Astrocyte (in vitro differentiated cells and primary cell): ENCODE results near the gene DNAAF8. TPM values are rescaled to one million over a fixed set of nuclear protein-coding genes. Genes with fewer than 3 reads are reported as not detected.
A peak's percentile ranks its signal among the peaks of the same experiment; 100 is the strongest.

Experiments
- DNase-seq: peaks from one replicate; pipeline ENCODE4 v3.0.0-alpha.2; 2010; ENCODE audit warnings: low read depth
- FAIRE-seq: peaks from 2 replicates; lab custom pipeline; 2011; peaks lifted over from hg19 to GRCh38; lab: Jason Lieb, UNC
- H2AFZ ChIP-seq: 2 replicates; pipeline ENCODE4 v1.6.0; 2012; ENCODE audit warnings: low read depth, low read length, inconsistent platforms
- H3K27ac ChIP-seq: 2 replicates; pipeline ENCODE4 v1.5.1; 2011; ENCODE audit warnings: low read depth, low read length, inconsistent platforms
- H3K27me3 ChIP-seq: 2 replicates; pipeline ENCODE4 v1.6.0; 2011; ENCODE audit warnings: low read length, inconsistent platforms; ENCODE audit not compliant: insufficient read depth
- H3K36me3 ChIP-seq: 2 replicates; pipeline ENCODE4 v1.5.1; 2011; ENCODE audit warnings: low read length, inconsistent platforms; ENCODE audit not compliant: insufficient read depth
- H3K4me1 ChIP-seq: 2 replicates; pipeline ENCODE4 v1.5.1; 2011; ENCODE audit warnings: low read length, inconsistent platforms; ENCODE audit not compliant: insufficient read depth
- H3K4me2 ChIP-seq: 2 replicates; pipeline ENCODE4 v1.6.0; 2012; ENCODE audit warnings: low read length, inconsistent platforms
- H3K4me3 ChIP-seq: 2 replicates; pipeline ENCODE4 v1.5.1; 2011; ENCODE audit warnings: low read depth, mild to moderate bottlenecking, low read length, inconsistent platforms; ENCODE audit not compliant: insufficient read depth
- H3K79me2 ChIP-seq: 2 replicates; pipeline ENCODE4 v1.6.0; 2012; ENCODE audit warnings: mild to moderate bottlenecking, low read length, inconsistent platforms; ENCODE audit not compliant: insufficient read depth
- H3K9ac ChIP-seq: 2 replicates; pipeline ENCODE4 v1.6.0; 2012; ENCODE audit warnings: mild to moderate bottlenecking, low read length, inconsistent platforms
- H3K9me3 ChIP-seq: 2 replicates; pipeline ENCODE4 v1.5.1; 2012; ENCODE audit warnings: low read depth, mild to moderate bottlenecking, low read length, inconsistent platforms; ENCODE audit not compliant: insufficient read depth
- H4K20me1 ChIP-seq: 2 replicates; pipeline ENCODE4 v1.6.0; 2012; ENCODE audit warnings: low read length, inconsistent platforms; ENCODE audit not compliant: insufficient read depth
- H3K27ac Mint-ChIP-seq: one replicate; pipeline ENCODE4 v1.8.0; 2021; ENCODE audit warnings: mild to moderate bottlenecking, mixed read lengths; ENCODE audit not compliant: unreplicated experiment
- H3K27me3 Mint-ChIP-seq: one replicate; pipeline ENCODE4 v1.8.0; 2021; ENCODE audit warnings: low read depth, mixed read lengths; ENCODE audit not compliant: unreplicated experiment
- H3K36me3 Mint-ChIP-seq: one replicate; pipeline ENCODE4 v1.8.0; 2021; ENCODE audit warnings: low read depth, mixed read lengths; ENCODE audit not compliant: unreplicated experiment
- H3K4me1 Mint-ChIP-seq: one replicate; pipeline ENCODE4 v1.8.0; 2021; ENCODE audit warnings: low read depth, mixed read lengths; ENCODE audit not compliant: unreplicated experiment
- H3K4me3 Mint-ChIP-seq: one replicate; pipeline ENCODE4 v1.8.0; 2021; ENCODE audit warnings: mild to moderate bottlenecking, moderate library complexity, mixed read lengths; ENCODE audit not compliant: unreplicated experiment
- H3K9me3 Mint-ChIP-seq: one replicate; pipeline ENCODE4 v1.8.0; 2021; ENCODE audit warnings: mild to moderate bottlenecking, mixed read lengths; ENCODE audit not compliant: unreplicated experiment
- CTCF ChIP-seq: IDR thresholded peaks from 2 replicates; pipeline ENCODE4 v1.5.1; 2011; ENCODE audit warnings: low read depth, mild to moderate bottlenecking, inconsistent platforms, low read length, moderate library complexity; ENCODE audit not compliant: insufficient read depth
- EZH2 ChIP-seq: IDR thresholded peaks from 2 replicates; pipeline ENCODE4 v1.6.1; 2012; ENCODE audit warnings: mild to moderate bottlenecking, low read length, inconsistent platforms; ENCODE audit not compliant: insufficient read depth
- total RNA-seq: library from RNA; stranded (reverse); gene quantifications from 2 replicates; pipeline ENCODE4 v1.2.1, GENCODE V29; 2021

The DNAAF8 gene
- total RNA-seq, 1 donor from 2014 or later = 2.7 TPM

DNA sequence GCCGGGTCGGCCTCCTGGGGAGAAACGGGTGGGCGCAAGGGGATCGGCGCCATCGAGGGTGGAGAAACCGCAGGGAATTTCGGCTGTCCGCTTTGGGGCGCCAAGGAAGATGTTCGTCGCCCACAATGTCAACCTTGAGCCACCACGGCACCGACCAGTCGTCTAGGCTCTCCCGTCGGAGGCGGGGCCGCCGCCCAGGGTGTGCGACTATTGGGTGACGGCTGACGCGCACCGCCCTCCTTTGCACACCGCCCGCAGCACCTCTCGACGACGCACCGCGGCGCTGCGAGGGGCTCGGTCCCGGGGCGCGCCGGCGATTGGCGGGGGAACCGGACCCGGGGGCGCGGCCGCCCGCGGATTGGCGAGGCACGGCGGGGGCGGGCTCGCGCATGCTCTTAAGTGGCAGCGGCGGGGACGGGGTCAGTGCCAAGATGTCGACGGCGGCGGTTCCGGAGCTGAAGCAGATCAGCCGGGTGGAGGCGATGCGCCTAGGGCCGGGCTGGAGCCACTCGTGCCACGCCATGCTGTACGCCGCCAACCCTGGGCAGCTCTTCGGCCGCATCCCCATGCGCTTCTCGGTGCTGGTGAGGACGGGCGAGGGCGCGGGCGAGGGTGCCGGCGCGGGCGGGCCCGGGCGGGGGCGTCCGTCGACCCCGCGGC is 40.9 kb upstream of the DNAAF8 start, which contains the start of gene NUDT16L1:
Gene NUDT16L1 (plus strand): TSS at position 267 of the 660 bp plus-strand sequence. CDS start 165 bp downstream, at position 432.
- Mint-ChIP-seq H3K36me3 (peaks cover 3% of the 10 kb centered on the region), H3K4me1 (peaks cover 6% of the 10 kb centered on the region), H3K27ac (peak within 1 kb of the TSS; percentile 93), H3K27me3 (no peaks in the 10 kb centered on the region), H3K4me3 (peak within 1 kb of the TSS; percentile 91), H3K9me3 (no peaks in the 10 kb centered on the region)
- FAIRE-seq (peak; percentile 47), DNase-seq (peak; percentile 85)
- H3K27me3 ChIP-seq = no peaks in the 10 kb centered on the region
- peak within 1 kb of the TSS; percentile 47 for H3K27ac ChIP-seq
- peak within 1 kb of the TSS; percentile 90 for H3K4me2 ChIP-seq
- peak within 1 kb of the TSS; percentile 64 for H2AFZ ChIP-seq
- TF ChIP-seq EZH2 = no peak
- TF ChIP-seq CTCF = no peak
- H3K4me3 ChIP-seq = peak within 1 kb of the TSS; percentile 74
- H4K20me1 ChIP-seq = peaks cover 19% of the 10 kb centered on the region
- H3K4me1 ChIP-seq = peaks cover 10% of the 10 kb centered on the region
- peaks cover 11% of the 10 kb centered on the region for H3K36me3 ChIP-seq
- H3K79me2 ChIP-seq = peaks cover 16% of the 10 kb centered on the region
- H3K9me3 ChIP-seq = no peaks in the 10 kb centered on the region
- H3K9ac ChIP-seq = peak within 1 kb of the TSS; percentile 82

DNA sequence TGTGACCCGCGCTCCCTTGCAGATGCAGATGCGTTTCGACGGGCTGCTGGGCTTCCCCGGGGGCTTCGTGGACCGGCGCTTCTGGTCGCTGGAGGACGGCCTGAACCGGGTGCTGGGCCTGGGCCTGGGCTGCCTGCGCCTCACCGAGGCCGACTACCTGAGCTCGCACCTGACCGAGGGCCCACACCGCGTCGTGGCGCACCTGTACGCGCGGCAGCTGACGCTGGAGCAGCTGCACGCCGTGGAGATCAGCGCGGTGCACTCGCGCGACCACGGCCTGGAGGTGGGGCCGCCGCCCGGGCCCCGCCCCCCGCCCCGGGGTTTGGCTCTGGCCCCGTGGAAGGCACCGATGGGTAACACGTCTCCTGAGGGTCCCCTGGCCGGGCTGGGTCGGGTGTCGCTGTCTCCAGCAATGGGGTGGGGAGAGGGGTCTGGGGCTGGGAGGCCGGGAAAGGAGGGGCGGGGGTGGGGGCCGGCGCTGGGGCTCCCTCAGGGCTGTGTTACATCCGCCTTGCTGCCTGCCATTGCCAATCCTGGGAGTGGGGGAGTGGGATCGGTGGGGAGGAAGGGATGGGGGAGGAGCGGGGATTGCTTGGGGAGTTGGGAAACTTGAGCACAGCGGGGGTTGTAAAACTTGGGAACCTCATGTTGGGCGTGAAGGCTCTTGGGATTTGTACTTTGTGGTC is 40.2 kb upstream of the DNAAF8 start:
- no peaks in the 10 kb centered on the region for H3K9me3 ChIP-seq
- H3K36me3 ChIP-seq = peaks cover 11% of the 10 kb centered on the region
- peak overlapping the region; percentile 91 for H3K4me3 Mint-ChIP-seq
- TF ChIP-seq EZH2 = no peak
- no peak for TF ChIP-seq CTCF
- no peak overlapping the region for H2AFZ ChIP-seq
- no peak for FAIRE-seq
- peak; percentile 37 for DNase-seq
- peaks cover 19% of the 10 kb centered on the region for H4K20me1 ChIP-seq
- H3K27me3 Mint-ChIP-seq = no peaks in the 10 kb centered on the region
- H3K27me3 ChIP-seq = no peaks in the 10 kb centered on the region
- peak overlapping the region; percentile 47 for H3K27ac ChIP-seq
- no peaks in the 10 kb centered on the region for H3K9me3 Mint-ChIP-seq
- H3K4me1 ChIP-seq = peaks cover 10% of the 10 kb centered on the region
- peak overlapping the region; percentile 82 for H3K9ac ChIP-seq
- H3K27ac Mint-ChIP-seq = peak overlapping the region; percentile 93
- H3K36me3 Mint-ChIP-seq = peaks cover 3% of the 10 kb centered on the region
- peaks cover 6% of the 10 kb centered on the region for H3K4me1 Mint-ChIP-seq
- peak overlapping the region; percentile 74 for H3K4me3 ChIP-seq
- peaks cover 16% of the 10 kb centered on the region for H3K79me2 ChIP-seq
- peak overlapping the region; percentile 89 for H3K4me2 ChIP-seq
